Measurements from ENCODE around the gene RPAP3. TPM values are rescaled to one million over a fixed set of nuclear protein-coding genes. Genes with fewer than 3 reads are reported as not detected.

The RPAP3 gene
- total and polyA plus RNA-seq, 9 of the 15 experiments (the other 6 are each of a cell fraction or from before 2014, with no cell fraction given) = 40.0 to 92.1 (median 54.1) TPM

DNA sequence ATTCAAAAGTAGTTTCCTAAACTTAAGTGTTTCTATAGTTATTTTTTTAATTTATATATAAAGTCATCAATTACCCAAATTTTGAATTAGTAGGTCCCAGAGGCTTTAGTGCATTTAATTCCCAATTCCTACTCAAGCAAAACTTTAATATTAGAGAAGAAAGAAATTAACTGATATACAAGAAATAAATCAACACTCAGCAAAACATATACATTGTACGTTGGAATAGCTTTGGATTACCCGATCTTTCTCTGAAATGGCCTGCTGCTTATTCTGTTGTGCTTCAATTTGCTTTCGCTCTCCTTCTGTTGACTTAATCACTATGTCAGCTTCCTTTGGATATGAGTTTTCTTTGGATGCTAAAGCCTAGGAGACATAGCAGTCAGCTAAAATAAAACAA is 18.2 kb downstream of the RPAP3 start (continued):
- TF ChIP-seq CSDE1 (IDR thresholded peaks at IDR 0.05) (no peak), ZNF184 (CRISPR knock-in tag; IDR thresholded peaks at IDR 0.05) (no peak)

DNA sequence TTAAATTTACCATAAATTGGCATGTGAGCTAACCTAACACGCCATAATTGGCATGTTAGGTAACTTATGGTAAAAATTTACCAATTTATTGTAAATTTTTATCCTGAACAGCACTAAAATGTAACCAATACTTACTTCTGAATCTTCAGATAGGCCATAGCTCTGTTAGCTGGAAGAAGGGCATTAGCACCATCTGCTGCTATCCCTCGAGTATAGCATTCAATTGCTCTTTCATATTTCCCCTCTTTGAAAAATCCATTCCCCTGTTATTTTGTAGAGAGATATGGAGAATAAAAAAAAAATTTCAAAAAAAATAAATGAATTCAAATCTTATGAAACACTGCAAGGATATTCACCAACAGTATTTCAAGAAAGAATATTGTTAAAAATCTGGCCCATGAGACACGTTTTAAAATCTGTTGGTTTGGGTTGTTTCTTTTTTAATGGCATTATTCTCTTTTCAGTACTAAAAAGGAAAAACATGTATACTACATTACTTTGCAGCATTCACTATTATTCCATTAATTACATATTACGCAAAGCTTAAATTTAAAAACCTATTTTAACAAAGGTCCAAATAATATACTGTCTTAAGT is 19.1 kb downstream of the RPAP3 start:
- no peaks in the 10 kb centered on the region for H3K79me2 ChIP-seq (ENCODE audit: control insufficient read depth, insufficient read depth, low read length)
- H3K4me3 ChIP-seq = no peak overlapping the region
- H3K27ac ChIP-seq (ENCODE audit: extremely low read depth, low read depth, low read length) = no peak overlapping the region
- H3K9me1 ChIP-seq (ENCODE audit: control insufficient read depth, insufficient read depth, low read length) = no peaks in the 10 kb centered on the region
- H4K20me1 ChIP-seq (replicated peaks; ENCODE audit: control insufficient read depth, insufficient read depth, low read length) = no peaks in the 10 kb centered on the region
- H3K4me2 ChIP-seq (ENCODE audit: insufficient read depth, low read length) = no peak overlapping the region
- intact Hi-C loops (cut with micrococcal nuclease) (loop anchor here (1.0 to 2.0 kb wide), 2 partner anchors 140 to 654 kb away; no protein-coding TSS in a partner anchor), in situ Hi-C loops (cut with MboI) (no loop called here)
- DNase-seq (ENCODE audit: extremely low read depth in 1 of 4, low spot score in 3 of 4) = peak; percentile 22 to 39 (median 34)
- ATAC-seq = peak; percentile 83
- CTCF ChIA-PET (ENCODE audit: low intra/inter-chr PET ratio) = interaction anchor here (0.7 to 2.3 kb wide), 4 partner anchors 653 to 732 kb away, joined by 3 to 13 read pairs (median 4); no protein-coding TSS in a partner anchor
- no peaks in the 10 kb centered on the region for H3K9me3 ChIP-seq (replicated peaks; ENCODE audit: control insufficient read depth, insufficient read depth, low read depth, low read length)
- no peak overlapping the region for H2AFZ ChIP-seq (ENCODE audit: low read depth, low read length)
- FAIRE-seq = peak; percentile 40
- no peak overlapping the region for H3K9ac ChIP-seq (ENCODE audit: insufficient read depth in 1 of 2, low read depth in 2 of 2, low read length in 2 of 2)
- BruUV-seq (replicated peaks) = no TSS peak
- no peaks in the 10 kb centered on the region for H3K27me3 ChIP-seq (ENCODE audit: control insufficient read depth in 2 of 2, insufficient read depth in 2 of 2, low read length in 2 of 2)
- H3K36me3 ChIP-seq (ENCODE audit: control insufficient read depth, insufficient read depth, low read length) = peaks cover 74% of the 10 kb centered on the region
- 67% methylated on average over 4 of the region's 4 CpGs for WGBS (ENCODE audit: insufficient coverage, low coverage, missing lambda C conversion rate)
- POLR2A ChIA-PET = interaction anchor here (0.6 kb wide), 1 partner anchor 103 kb away, joined by 3 read pairs; no protein-coding TSS in a partner anchor
- H3K4me1 ChIP-seq (replicated peaks in 1 of 2; ENCODE audit: control insufficient read depth in 2 of 2, insufficient read depth in 2 of 2, low read length in 2 of 2) = no peaks in the 10 kb centered on the region
- TF ChIP-seq ZNF253 (CRISPR knock-in tag; conservative IDR thresholded peaks at IDR 0.05) (no peak), ARNT (IDR thresholded peaks at IDR 0.05) (no peak), TRIM28 (IDR thresholded peaks at IDR 0.05) (no peak), TBL1XR1 (IDR thresholded peaks at IDR 0.05; ENCODE audit: low read length in 2 of 2) (no peak), SRSF1 (IDR thresholded peaks at IDR 0.05; ENCODE audit: low read depth, low read length) (no peak), MCM3 (IDR thresholded peaks at IDR 0.05) (no peak), ZNF57 (CRISPR knock-in tag; IDR thresholded peaks at IDR 0.05) (no peak), TEAD4 (IDR thresholded peaks at IDR 0.05; ENCODE audit: low read length) (no peak), TEAD4 (CRISPR knock-in tag; IDR thresholded peaks at IDR 0.05; ENCODE audit: borderline replicate concordance) (no peak), RFX5 (IDR thresholded peaks at IDR 0.05; ENCODE audit: low read depth, low read length) (no peak), NCOA6 (IDR thresholded peaks at IDR 0.05) (no peak), BMI1 (IDR thresholded peaks at IDR 0.05; ENCODE audit: low read length) (no peak), PPARD (CRISPR knock-in tag; IDR thresholded peaks at IDR 0.05) (no peak), EP400 (IDR thresholded peaks at IDR 0.05) (0 out of 2 replicates have a peak, but pooled peaks have one; percentile 13), SRF (CRISPR knock-in tag; IDR thresholded peaks at IDR 0.05) (no peak), NFYB (IDR thresholded peaks at IDR 0.05; ENCODE audit: extremely low read depth, insufficient read length) (no peak), ZNF140 (CRISPR knock-in tag; IDR thresholded peaks at IDR 0.05) (no peak), SMC3 (conservative IDR thresholded peaks at IDR 0.05; ENCODE audit: insufficient read depth, low read depth, low read length) (0 out of 2 replicates have a peak, but pooled peaks have one; percentile 21), GATAD2B (IDR thresholded peaks at IDR 0.05; ENCODE audit: borderline replicate concordance) (no peak), IRF2 (CRISPR knock-in tag; IDR thresholded peaks at IDR 0.05) (no peak), IFI16 (CRISPR knock-in tag; IDR thresholded peaks at IDR 0.05) (no peak)
- TF ChIP-seq, protein P1, sequence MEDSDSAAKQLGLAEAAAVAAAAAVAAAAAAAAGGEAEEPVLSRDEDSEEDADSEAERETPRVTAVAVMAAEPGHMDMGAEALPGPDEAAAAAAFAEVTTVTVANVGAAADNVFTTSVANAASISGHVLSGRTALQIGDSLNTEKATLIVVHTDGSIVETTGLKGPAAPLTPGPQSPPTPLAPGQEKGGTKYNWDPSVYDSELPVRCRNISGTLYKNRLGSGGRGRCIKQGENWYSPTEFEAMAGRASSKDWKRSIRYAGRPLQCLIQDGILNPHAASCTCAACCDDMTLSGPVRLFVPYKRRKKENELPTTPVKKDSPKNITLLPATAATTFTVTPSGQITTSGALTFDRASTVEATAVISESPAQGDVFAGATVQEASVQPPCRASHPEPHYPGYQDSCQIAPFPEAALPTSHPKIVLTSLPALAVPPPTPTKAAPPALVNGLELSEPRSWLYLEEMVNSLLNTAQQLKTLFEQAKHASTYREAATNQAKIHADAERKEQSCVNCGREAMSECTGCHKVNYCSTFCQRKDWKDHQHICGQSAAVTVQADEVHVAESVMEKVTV (CRISPR knock-in tag; IDR thresholded peaks at IDR 0.05) = peak; percentile 63

Data from K562 (cell line).